ENCODE results near the gene DNAJB2. TPM values are rescaled to one million over a fixed set of nuclear protein-coding genes. Genes with fewer than 3 reads are reported as not detected.

DNAJB2 gene
- total RNA-seq, 1 experiment from 2014 or later, result 36.2 TPM

- TF ChIP-seq YY1 (IDR thresholded peaks at IDR 0.05; ENCODE audit: extremely low read depth, insufficient replicate concordance, low read depth, low read length) (peak; percentile 81), RAD21 (IDR thresholded peaks at IDR 0.05; ENCODE audit: low read depth) (peak; percentile 83), CEBPB (IDR thresholded peaks at IDR 0.05; ENCODE audit: low read depth) (no peak), POLR2A (IDR thresholded peaks at IDR 0.05; ENCODE audit: borderline replicate concordance, extremely low read depth, insufficient read depth, insufficient read length) (no peak)
Observed at GRCh38 chr2:219294356-219295351, 15.5 kb downstream of the DNAJB2 start (continued).

DNA sequence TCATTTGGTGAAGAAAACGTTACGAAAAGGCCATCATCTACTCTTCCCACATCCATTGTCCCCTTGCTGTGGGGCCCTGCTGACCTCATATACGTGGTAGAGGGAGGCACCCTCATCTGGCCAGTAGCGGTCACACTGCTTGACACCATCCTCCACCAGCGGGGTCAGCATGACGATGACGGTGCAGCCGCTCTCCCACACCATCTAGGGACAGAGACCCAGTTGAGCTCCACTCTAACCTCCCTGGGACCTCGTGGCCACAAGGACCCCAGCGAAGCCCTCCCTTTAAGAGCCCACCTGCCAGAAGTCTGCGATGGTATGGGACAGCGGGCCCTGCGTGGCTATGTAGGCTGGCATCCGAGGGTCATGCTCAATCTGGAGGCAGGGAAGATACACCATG lies 17.0 kb downstream of the DNAJB2 start:
- no TSS peak for BruUV-seq (replicated peaks)
- no peaks in the 10 kb centered on the region for H3K9me3 ChIP-seq (ENCODE audit: control insufficient read depth in 1 of 2, insufficient read depth in 1 of 2, low read depth in 1 of 2, low read length in 2 of 2)
- H4K20me1 ChIP-seq (ENCODE audit: insufficient read depth), result no peaks in the 10 kb centered on the region
- peaks cover 8% of the 10 kb centered on the region; the same call in 1 of the 2 replicates for H3K27me3 ChIP-seq (ENCODE audit: insufficient read depth, low read length)
- H3K27ac ChIP-seq (ENCODE audit: low read depth, low read length), result no peak overlapping the region
- no peak overlapping the region for H3K4me3 ChIP-seq (replicated peaks in 1 of 2; ENCODE audit: low read depth in 1 of 2, low read length in 2 of 2)
- CTCF ChIA-PET, result interaction anchor here (1.0 to 4.5 kb wide), 4 partner anchors 18 to 266 kb away, joined by 3 to 71 read pairs (median 14); partner anchors contain the start of genes ANKZF1, ATG9A, CNPPD1 and DNAJB2
- H3K79me2 ChIP-seq (ENCODE audit: insufficient read depth, low read length), result no peaks in the 10 kb centered on the region
- ATAC-seq, result no peak
- H3K9ac ChIP-seq (ENCODE audit: low read length), result no peak overlapping the region
- intact Hi-C loops (cut with micrococcal nuclease), result loop anchor here (5.0 kb wide), 2 partner anchors 69 to 239 kb away; partner anchors contain the start of genes ANKZF1 and ATG9A
- H3K4me2 ChIP-seq (ENCODE audit: low read length), result no peak overlapping the region
- no peaks in the 10 kb centered on the region for H3K36me3 ChIP-seq (ENCODE audit: control insufficient read depth in 1 of 2, insufficient read depth in 2 of 2, low read length in 2 of 2)
- H3K4me1 ChIP-seq (ENCODE audit: control insufficient read depth in 1 of 2, insufficient read depth in 2 of 2, low read length in 2 of 2), result peaks cover 3 to 17% of the 10 kb centered on the region in 2 experiments; a peak in 3 of 4 replicates
- no peaks in the 10 kb centered on the region for H3K9me2 ChIP-seq (ENCODE audit: insufficient read depth)
- DNase-seq (ENCODE audit: low read depth, low spot score), result no peak
- no peak overlapping the region for H2AFZ ChIP-seq (ENCODE audit: low read depth, low read length, poor library complexity, severe bottlenecking)
- RAD21 ChIA-PET (ENCODE audit: low non-redundant PET in 1 of 2, low total read pairs in 2 of 2, uncharacterized antibody in 2 of 2, unreplicated experiment in 2 of 2), result no interaction called here
- POLR2A ChIA-PET, result interaction anchor here (1.3 kb wide), 1 partner anchor 42 kb away, joined by 3 read pairs; the partner anchor contains the start of gene TUBA4A
- no peak for TF ChIP-seq EGR1 (IDR thresholded peaks at IDR 0.05; ENCODE audit: low read depth)
- no peak for TF ChIP-seq EZH2 (IDR thresholded peaks at IDR 0.05)
- TF ChIP-seq, protein P1, sequence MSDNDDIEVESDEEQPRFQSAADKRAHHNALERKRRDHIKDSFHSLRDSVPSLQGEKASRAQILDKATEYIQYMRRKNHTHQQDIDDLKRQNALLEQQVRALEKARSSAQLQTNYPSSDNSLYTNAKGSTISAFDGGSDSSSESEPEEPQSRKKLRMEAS (IDR thresholded peaks at IDR 0.05), result no peak
- no peak for TF ChIP-seq EZH2phosphoT487 (IDR thresholded peaks at IDR 0.05; ENCODE audit: borderline replicate concordance)
- no peak for TF ChIP-seq POLR2AphosphoS5 (IDR thresholded peaks at IDR 0.05; ENCODE audit: low read depth, low read length)
- no peak for TF ChIP-seq ZNF274 (IDR thresholded peaks at IDR 0.05; ENCODE audit: low read depth, low read length)
- TF ChIP-seq ATF3 (IDR thresholded peaks at IDR 0.05), result no peak
- no peak for TF ChIP-seq RAD21 (IDR thresholded peaks at IDR 0.05; ENCODE audit: low read depth)
- TF ChIP-seq SRF (IDR thresholded peaks at IDR 0.05; ENCODE audit: low read depth), result no peak
- no peak for TF ChIP-seq YY1 (IDR thresholded peaks at IDR 0.05; ENCODE audit: extremely low read depth, insufficient replicate concordance, low read depth, low read length)
- no peak for TF ChIP-seq ELF1 (IDR thresholded peaks at IDR 0.05; ENCODE audit: borderline replicate concordance, low read depth)
- TF ChIP-seq SP1 (IDR thresholded peaks at IDR 0.05; ENCODE audit: low read depth), result no peak
- no peak for TF ChIP-seq POLR2A (IDR thresholded peaks at IDR 0.05; ENCODE audit: borderline replicate concordance, extremely low read depth, insufficient read depth, insufficient read length)
- TF ChIP-seq, protein P2, sequence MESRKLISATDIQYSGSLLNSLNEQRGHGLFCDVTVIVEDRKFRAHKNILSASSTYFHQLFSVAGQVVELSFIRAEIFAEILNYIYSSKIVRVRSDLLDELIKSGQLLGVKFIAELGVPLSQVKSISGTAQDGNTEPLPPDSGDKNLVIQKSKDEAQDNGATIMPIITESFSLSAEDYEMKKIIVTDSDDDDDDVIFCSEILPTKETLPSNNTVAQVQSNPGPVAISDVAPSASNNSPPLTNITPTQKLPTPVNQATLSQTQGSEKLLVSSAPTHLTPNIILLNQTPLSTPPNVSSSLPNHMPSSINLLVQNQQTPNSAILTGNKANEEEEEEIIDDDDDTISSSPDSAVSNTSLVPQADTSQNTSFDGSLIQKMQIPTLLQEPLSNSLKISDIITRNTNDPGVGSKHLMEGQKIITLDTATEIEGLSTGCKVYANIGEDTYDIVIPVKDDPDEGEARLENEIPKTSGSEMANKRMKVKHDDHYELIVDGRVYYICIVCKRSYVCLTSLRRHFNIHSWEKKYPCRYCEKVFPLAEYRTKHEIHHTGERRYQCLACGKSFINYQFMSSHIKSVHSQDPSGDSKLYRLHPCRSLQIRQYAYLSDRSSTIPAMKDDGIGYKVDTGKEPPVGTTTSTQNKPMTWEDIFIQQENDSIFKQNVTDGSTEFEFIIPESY (IDR thresholded peaks at IDR 0.05; ENCODE audit: extremely low read depth, insufficient replicate concordance, low read length), result no peak
- TF ChIP-seq SIN3A (IDR thresholded peaks at IDR 0.05; ENCODE audit: low read depth), result no peak
- TF ChIP-seq JUND (IDR thresholded peaks at IDR 0.05), result no peak
- TF ChIP-seq TCF7L2 (IDR thresholded peaks at IDR 0.05; ENCODE audit: borderline replicate concordance, extremely low read depth, insufficient read depth, insufficient read length), result no peak
- no peak for TF ChIP-seq CBX3 (IDR thresholded peaks at IDR 0.05; ENCODE audit: low read depth)
- no peak for TF ChIP-seq ZFX (IDR thresholded peaks at IDR 0.05)
